ENCODE results near the gene CCDC141.

Gene CCDC141

GRCh38 chr2:178877874-178878273, 172.1 kb downstream of the CCDC141 start:
- Histone ChIP-seq H3K27me3 (ENCODE audit: control insufficient read depth in 2 of 2, insufficient read depth in 2 of 2, low read length in 2 of 2) (no peaks in the 10 kb centered on the region), H3K9me3 (ENCODE audit: control insufficient read depth in 2 of 2, low read length in 2 of 2) (no peaks in the 10 kb centered on the region), H3K4me1 (ENCODE audit: control insufficient read depth in 2 of 2, insufficient read depth in 2 of 2, low read length in 2 of 2) (no peaks in the 10 kb centered on the region), H3K9ac (ENCODE audit: low read depth in 1 of 2, low read length in 2 of 2) (no peak overlapping the region), H3K27ac (ENCODE audit: low read depth in 2 of 2, low read length in 2 of 2) (no peak overlapping the region), H3K4me3 (ENCODE audit: low read length in 2 of 2) (no peak overlapping the region), H3K36me3 (ENCODE audit: control insufficient read depth in 2 of 2, insufficient read depth in 2 of 2, low read length in 2 of 2) (no peaks in the 10 kb centered on the region)

GRCh38 chr2:178874529-178875240, 175.3 kb downstream of the CCDC141 start:
- H3K9ac ChIP-seq (ENCODE audit: low read depth in 1 of 2, low read length in 2 of 2): no peak overlapping the region
- H3K36me3 ChIP-seq (ENCODE audit: control insufficient read depth in 2 of 2, insufficient read depth in 2 of 2, low read length in 2 of 2): no peaks in the 10 kb centered on the region
- H3K4me3 ChIP-seq (ENCODE audit: low read length in 2 of 2): no peak overlapping the region
- no peaks in the 10 kb centered on the region for H3K27me3 ChIP-seq (ENCODE audit: control insufficient read depth in 2 of 2, insufficient read depth in 2 of 2, low read length in 2 of 2)
- no peaks in the 10 kb centered on the region for H3K9me3 ChIP-seq (ENCODE audit: control insufficient read depth in 2 of 2, low read length in 2 of 2)
- no peaks in the 10 kb centered on the region for H3K4me1 ChIP-seq (ENCODE audit: control insufficient read depth in 2 of 2, insufficient read depth in 2 of 2, low read length in 2 of 2)
- H3K27ac ChIP-seq (ENCODE audit: low read depth in 2 of 2, low read length in 2 of 2): no peak overlapping the region

- Histone ChIP-seq H3K36me3 (ENCODE audit: control insufficient read depth in 2 of 2, insufficient read depth in 2 of 2, low read length in 2 of 2) (no peaks in the 10 kb centered on the region), H3K4me1 (ENCODE audit: control insufficient read depth in 2 of 2, insufficient read depth in 2 of 2, low read length in 2 of 2) (no peaks in the 10 kb centered on the region), H3K27ac (ENCODE audit: low read depth in 2 of 2, low read length in 2 of 2) (no peak overlapping the region), H3K9me3 (ENCODE audit: control insufficient read depth in 2 of 2, low read length in 2 of 2) (no peaks in the 10 kb centered on the region), H3K9ac (ENCODE audit: low read depth in 1 of 2, low read length in 2 of 2) (no peak overlapping the region), H3K4me3 (ENCODE audit: low read length in 2 of 2) (no peak overlapping the region), H3K27me3 (ENCODE audit: control insufficient read depth in 2 of 2, insufficient read depth in 2 of 2, low read length in 2 of 2) (no peaks in the 10 kb centered on the region)
Observed at GRCh38 chr2:178873912-178874311, 176.0 kb downstream of the CCDC141 start.

- Histone ChIP-seq H3K36me3 (ENCODE audit: control insufficient read depth in 2 of 2, insufficient read depth in 2 of 2, low read length in 2 of 2) (no peaks in the 10 kb centered on the region), H3K9me3 (ENCODE audit: control insufficient read depth in 2 of 2, low read length in 2 of 2) (no peaks in the 10 kb centered on the region), H3K9ac (ENCODE audit: low read depth in 1 of 2, low read length in 2 of 2) (no peak overlapping the region), H3K27ac (ENCODE audit: low read depth in 2 of 2, low read length in 2 of 2) (no peak overlapping the region), H3K4me1 (ENCODE audit: control insufficient read depth in 2 of 2, insufficient read depth in 2 of 2, low read length in 2 of 2) (no peaks in the 10 kb centered on the region), H3K27me3 (ENCODE audit: control insufficient read depth in 2 of 2, insufficient read depth in 2 of 2, low read length in 2 of 2) (no peaks in the 10 kb centered on the region), H3K4me3 (ENCODE audit: low read length in 2 of 2) (no peak overlapping the region)
Observed at GRCh38 chr2:178871536-178871935, 178.4 kb downstream of the CCDC141 start.

- no peaks in the 10 kb centered on the region for H3K9me3 ChIP-seq (ENCODE audit: control insufficient read depth in 2 of 2, low read length in 2 of 2)
- no peaks in the 10 kb centered on the region for H3K27me3 ChIP-seq (ENCODE audit: control insufficient read depth in 2 of 2, insufficient read depth in 2 of 2, low read length in 2 of 2)
- H3K27ac ChIP-seq (ENCODE audit: low read depth in 2 of 2, low read length in 2 of 2): no peak overlapping the region
- H3K36me3 ChIP-seq (ENCODE audit: control insufficient read depth in 2 of 2, insufficient read depth in 2 of 2, low read length in 2 of 2): no peaks in the 10 kb centered on the region
- no peak overlapping the region for H3K9ac ChIP-seq (ENCODE audit: low read depth in 1 of 2, low read length in 2 of 2)
- no peaks in the 10 kb centered on the region for H3K4me1 ChIP-seq (ENCODE audit: control insufficient read depth in 2 of 2, insufficient read depth in 2 of 2, low read length in 2 of 2)
- no peak overlapping the region for H3K4me3 ChIP-seq (ENCODE audit: low read length in 2 of 2)
Observed at GRCh38 chr2:178870703-178871102, 179.2 kb downstream of the CCDC141 start.

- no peaks in the 10 kb centered on the region for H3K9me3 ChIP-seq (ENCODE audit: control insufficient read depth in 2 of 2, low read length in 2 of 2)
- no peak overlapping the region for H3K9ac ChIP-seq (ENCODE audit: low read depth in 1 of 2, low read length in 2 of 2)
- H3K27me3 ChIP-seq (ENCODE audit: control insufficient read depth in 2 of 2, insufficient read depth in 2 of 2, low read length in 2 of 2): no peaks in the 10 kb centered on the region
- no peaks in the 10 kb centered on the region for H3K36me3 ChIP-seq (ENCODE audit: control insufficient read depth in 2 of 2, insufficient read depth in 2 of 2, low read length in 2 of 2)
- no peak overlapping the region for H3K4me3 ChIP-seq (ENCODE audit: low read length in 2 of 2)
- H3K27ac ChIP-seq (ENCODE audit: low read depth in 2 of 2, low read length in 2 of 2): no peak overlapping the region
- H3K4me1 ChIP-seq (ENCODE audit: control insufficient read depth in 2 of 2, insufficient read depth in 2 of 2, low read length in 2 of 2): no peaks in the 10 kb centered on the region
Observed at GRCh38 chr2:178865999-178866398, 183.9 kb downstream of the CCDC141 start.

- H3K27ac ChIP-seq (ENCODE audit: low read depth in 2 of 2, low read length in 2 of 2): no peak overlapping the region
- H3K4me1 ChIP-seq (ENCODE audit: control insufficient read depth in 2 of 2, insufficient read depth in 2 of 2, low read length in 2 of 2): no peaks in the 10 kb centered on the region
- H3K36me3 ChIP-seq (ENCODE audit: control insufficient read depth in 2 of 2, insufficient read depth in 2 of 2, low read length in 2 of 2): no peaks in the 10 kb centered on the region
- no peak overlapping the region for H3K4me3 ChIP-seq (ENCODE audit: low read length in 2 of 2)
- no peaks in the 10 kb centered on the region for H3K9me3 ChIP-seq (ENCODE audit: control insufficient read depth in 2 of 2, low read length in 2 of 2)
- no peaks in the 10 kb centered on the region for H3K27me3 ChIP-seq (ENCODE audit: control insufficient read depth in 2 of 2, insufficient read depth in 2 of 2, low read length in 2 of 2)
- no peak overlapping the region for H3K9ac ChIP-seq (ENCODE audit: low read depth in 1 of 2, low read length in 2 of 2)
Observed at GRCh38 chr2:178865146-178865936, 184.6 kb downstream of the CCDC141 start.

- H3K4me3 ChIP-seq (ENCODE audit: low read length in 2 of 2): no peak overlapping the region
- no peaks in the 10 kb centered on the region for H3K4me1 ChIP-seq (ENCODE audit: control insufficient read depth in 2 of 2, insufficient read depth in 2 of 2, low read length in 2 of 2)
Observed at GRCh38 chr2:178863856-178864620, 185.9 kb downstream of the CCDC141 start.

GRCh38 chr2:178863130-178863855, 186.6 kb downstream of the CCDC141 start:
- Histone ChIP-seq H3K9ac (ENCODE audit: low read depth in 1 of 2, low read length in 2 of 2) (no peak overlapping the region), H3K27ac (ENCODE audit: low read depth in 2 of 2, low read length in 2 of 2) (no peak overlapping the region), H3K9me3 (ENCODE audit: control insufficient read depth in 2 of 2, low read length in 2 of 2) (no peaks in the 10 kb centered on the region), H3K4me1 (ENCODE audit: control insufficient read depth in 2 of 2, insufficient read depth in 2 of 2, low read length in 2 of 2) (no peaks in the 10 kb centered on the region), H3K27me3 (ENCODE audit: control insufficient read depth in 2 of 2, insufficient read depth in 2 of 2, low read length in 2 of 2) (no peaks in the 10 kb centered on the region), H3K36me3 (ENCODE audit: control insufficient read depth in 2 of 2, insufficient read depth in 2 of 2, low read length in 2 of 2) (no peaks in the 10 kb centered on the region), H3K4me3 (ENCODE audit: low read length in 2 of 2) (no peak overlapping the region)

More at GRCh38 chr2:178863856-178864620, 185.9 kb downstream of the CCDC141 start:
- H3K27me3 ChIP-seq (ENCODE audit: control insufficient read depth in 2 of 2, insufficient read depth in 2 of 2, low read length in 2 of 2): no peaks in the 10 kb centered on the region
- H3K9ac ChIP-seq (ENCODE audit: low read depth in 1 of 2, low read length in 2 of 2): no peak overlapping the region
- no peaks in the 10 kb centered on the region for H3K36me3 ChIP-seq (ENCODE audit: control insufficient read depth in 2 of 2, insufficient read depth in 2 of 2, low read length in 2 of 2)
- H3K9me3 ChIP-seq (ENCODE audit: control insufficient read depth in 2 of 2, low read length in 2 of 2): no peaks in the 10 kb centered on the region
- no peak overlapping the region for H3K27ac ChIP-seq (ENCODE audit: low read depth in 2 of 2, low read length in 2 of 2)
